ENCODE measurements around the gene KRTAP10-12. TPM values are rescaled to one million over a fixed set of nuclear protein-coding genes. Genes with fewer than 3 reads are reported as not detected.

KRTAP10-12 gene
- total and polyA plus RNA-seq, 10 of the 15 experiments (the other 5 are each of a cell fraction or from before 2014, with no cell fraction given), result not detected

DNA sequence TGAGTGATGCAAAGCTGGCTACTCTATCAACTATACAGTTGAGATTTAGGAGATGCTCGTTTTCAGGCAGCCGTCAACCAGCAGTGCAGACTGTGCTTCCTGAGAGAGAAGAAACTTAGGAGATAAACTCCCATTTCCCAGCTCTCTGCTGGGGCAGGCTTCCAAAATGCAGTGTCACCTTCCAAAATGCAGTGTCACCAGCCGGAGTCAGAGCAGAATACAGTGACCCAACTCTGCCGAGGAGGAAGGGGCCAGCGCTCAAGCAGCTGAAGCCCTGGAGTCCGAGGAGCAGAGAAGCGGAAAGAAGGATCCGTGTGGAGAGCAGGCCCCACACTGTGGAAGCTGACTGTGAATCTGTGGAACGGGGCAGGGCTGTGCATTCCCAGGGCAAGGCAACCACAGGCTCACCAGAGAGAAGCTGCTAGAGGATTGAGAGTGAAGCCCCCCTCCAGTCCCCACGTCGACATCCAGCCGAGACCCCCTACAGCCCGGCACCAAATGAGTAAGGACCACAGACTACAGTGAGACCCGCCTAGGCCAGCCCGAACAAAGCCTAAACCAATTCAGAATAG, 14.3 kb upstream of the KRTAP10-12 start:
- no peaks in the 10 kb centered on the region for H3K36me3 ChIP-seq (ENCODE audit: control insufficient read depth in 2 of 2, insufficient read depth in 2 of 2, low read length in 1 of 2)
- ChIA-PET CTCF (no interaction called here), POLR2A (no interaction called here), RAD21 (ENCODE audit: unreplicated experiment) (no interaction called here), SMC1A (ENCODE audit: uncharacterized antibody, unreplicated experiment) (interaction anchor here (1.3 kb wide), 1 partner anchor 60 kb away, joined by 3 read pairs; no protein-coding TSS in a partner anchor)
- no peak overlapping the region for H3K4me2 ChIP-seq (ENCODE audit: control insufficient read depth, insufficient read depth)
- no peaks in the 10 kb centered on the region for H3K9me3 ChIP-seq (replicated peaks; ENCODE audit: control insufficient read depth, insufficient read depth, low read length)
- 42% methylated on average over 14 of the region's 15 CpGs for WGBS (ENCODE audit: insufficient coverage, insufficient replicate concordance, low lambda C conversion rate, missing lambda C conversion rate)
- H4K20me1 ChIP-seq (ENCODE audit: control insufficient read depth, insufficient read depth), result no peaks in the 10 kb centered on the region
- H3K4me3 ChIP-seq, result no peak overlapping the region
- no peaks in the 10 kb centered on the region for H3K79me2 ChIP-seq (ENCODE audit: control insufficient read depth, insufficient read depth, low read length)
- in situ Hi-C loops (cut with MboI), result no loop called here
- H3K9ac ChIP-seq (ENCODE audit: control insufficient read depth, insufficient read depth, low read length), result no peak overlapping the region
- ATAC-seq (no peak), DNase-seq (ENCODE audit: low read depth, low spot score) (no peak), FAIRE-seq (no peak)
- H3K4me1 ChIP-seq (ENCODE audit: control insufficient read depth, insufficient read depth, low read length), result no peaks in the 10 kb centered on the region; the same call in 1 of the 2 replicates
- no peak overlapping the region for H3K27ac ChIP-seq (ENCODE audit: control insufficient read depth, insufficient read depth)
- intact Hi-C loops (cut with micrococcal nuclease; ENCODE audit: unreplicated experiment), result no loop called here
- H2AFZ ChIP-seq (ENCODE audit: control insufficient read depth, low read depth, low read length), result no peak overlapping the region
- H3K27me3 ChIP-seq (replicated peaks in 1 of 2; ENCODE audit: control insufficient read depth in 2 of 2, insufficient read depth in 2 of 2, low read length in 1 of 2), result peaks cover 0 to 1% of the 10 kb centered on the region in 2 experiments; a peak in 2 of 4 replicates
- no TSS peak for BruUV-seq (replicated peaks)
- TF ChIP-seq HDAC6 (IDR thresholded peaks at IDR 0.05; ENCODE audit: unreplicated experiment), result no peak
- no peak for TF ChIP-seq RB1 (IDR thresholded peaks at IDR 0.05; ENCODE audit: borderline replicate concordance)
- no peak for TF ChIP-seq BCL11A (IDR thresholded peaks at IDR 0.05; ENCODE audit: low read depth, low read length)
- no peak for TF ChIP-seq NR2C2 (IDR thresholded peaks at IDR 0.05; ENCODE audit: borderline replicate concordance, control insufficient read depth, insufficient read length, low read depth)
- TF ChIP-seq, protein P1, sequence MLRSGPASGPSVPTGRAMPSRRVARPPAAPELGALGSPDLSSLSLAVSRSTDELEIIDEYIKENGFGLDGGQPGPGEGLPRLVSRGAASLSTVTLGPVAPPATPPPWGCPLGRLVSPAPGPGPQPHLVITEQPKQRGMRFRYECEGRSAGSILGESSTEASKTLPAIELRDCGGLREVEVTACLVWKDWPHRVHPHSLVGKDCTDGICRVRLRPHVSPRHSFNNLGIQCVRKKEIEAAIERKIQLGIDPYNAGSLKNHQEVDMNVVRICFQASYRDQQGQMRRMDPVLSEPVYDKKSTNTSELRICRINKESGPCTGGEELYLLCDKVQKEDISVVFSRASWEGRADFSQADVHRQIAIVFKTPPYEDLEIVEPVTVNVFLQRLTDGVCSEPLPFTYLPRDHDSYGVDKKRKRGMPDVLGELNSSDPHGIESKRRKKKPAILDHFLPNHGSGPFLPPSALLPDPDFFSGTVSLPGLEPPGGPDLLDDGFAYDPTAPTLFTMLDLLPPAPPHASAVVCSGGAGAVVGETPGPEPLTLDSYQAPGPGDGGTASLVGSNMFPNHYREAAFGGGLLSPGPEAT (IDR thresholded peaks at IDR 0.05; ENCODE audit: low read depth), result no peak
- TF ChIP-seq ATF7 (IDR thresholded peaks at IDR 0.05; ENCODE audit: low read depth), result no peak
- TF ChIP-seq POU2F2 (IDR thresholded peaks at IDR 0.05; ENCODE audit: borderline replicate concordance, low read depth, low read length), result no peak
- TF ChIP-seq MYC (IDR thresholded peaks at IDR 0.05; ENCODE audit: insufficient read depth, insufficient read length, insufficient replicate concordance, low read length, severe bottlenecking), result no peak
- no peak for TF ChIP-seq EGR1 (IDR thresholded peaks at IDR 0.05; ENCODE audit: borderline replicate concordance in 1 of 2, low read depth in 2 of 2, low read length in 2 of 2)
- no peak for TF ChIP-seq ZBED1 (IDR thresholded peaks at IDR 0.05; ENCODE audit: borderline replicate concordance)
- no peak for TF ChIP-seq NR2C1 (IDR thresholded peaks at IDR 0.05)
- no peak for TF ChIP-seq ETV6 (conservative IDR thresholded peaks at IDR 0.05 in 1 of 2, IDR thresholded peaks at IDR 0.05 in 1 of 2; ENCODE audit: borderline replicate concordance in 1 of 2, low read depth in 1 of 2)
- TF ChIP-seq, protein P2, sequence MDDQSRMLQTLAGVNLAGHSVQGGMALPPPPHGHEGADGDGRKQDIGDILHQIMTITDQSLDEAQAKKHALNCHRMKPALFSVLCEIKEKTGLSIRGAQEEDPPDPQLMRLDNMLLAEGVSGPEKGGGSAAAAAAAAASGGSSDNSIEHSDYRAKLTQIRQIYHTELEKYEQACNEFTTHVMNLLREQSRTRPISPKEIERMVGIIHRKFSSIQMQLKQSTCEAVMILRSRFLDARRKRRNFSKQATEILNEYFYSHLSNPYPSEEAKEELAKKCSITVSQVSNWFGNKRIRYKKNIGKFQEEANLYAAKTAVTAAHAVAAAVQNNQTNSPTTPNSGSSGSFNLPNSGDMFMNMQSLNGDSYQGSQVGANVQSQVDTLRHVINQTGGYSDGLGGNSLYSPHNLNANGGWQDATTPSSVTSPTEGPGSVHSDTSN (IDR thresholded peaks at IDR 0.05; ENCODE audit: insufficient replicate concordance, low read depth, low read length), result no peak
- TF ChIP-seq, protein P3, sequence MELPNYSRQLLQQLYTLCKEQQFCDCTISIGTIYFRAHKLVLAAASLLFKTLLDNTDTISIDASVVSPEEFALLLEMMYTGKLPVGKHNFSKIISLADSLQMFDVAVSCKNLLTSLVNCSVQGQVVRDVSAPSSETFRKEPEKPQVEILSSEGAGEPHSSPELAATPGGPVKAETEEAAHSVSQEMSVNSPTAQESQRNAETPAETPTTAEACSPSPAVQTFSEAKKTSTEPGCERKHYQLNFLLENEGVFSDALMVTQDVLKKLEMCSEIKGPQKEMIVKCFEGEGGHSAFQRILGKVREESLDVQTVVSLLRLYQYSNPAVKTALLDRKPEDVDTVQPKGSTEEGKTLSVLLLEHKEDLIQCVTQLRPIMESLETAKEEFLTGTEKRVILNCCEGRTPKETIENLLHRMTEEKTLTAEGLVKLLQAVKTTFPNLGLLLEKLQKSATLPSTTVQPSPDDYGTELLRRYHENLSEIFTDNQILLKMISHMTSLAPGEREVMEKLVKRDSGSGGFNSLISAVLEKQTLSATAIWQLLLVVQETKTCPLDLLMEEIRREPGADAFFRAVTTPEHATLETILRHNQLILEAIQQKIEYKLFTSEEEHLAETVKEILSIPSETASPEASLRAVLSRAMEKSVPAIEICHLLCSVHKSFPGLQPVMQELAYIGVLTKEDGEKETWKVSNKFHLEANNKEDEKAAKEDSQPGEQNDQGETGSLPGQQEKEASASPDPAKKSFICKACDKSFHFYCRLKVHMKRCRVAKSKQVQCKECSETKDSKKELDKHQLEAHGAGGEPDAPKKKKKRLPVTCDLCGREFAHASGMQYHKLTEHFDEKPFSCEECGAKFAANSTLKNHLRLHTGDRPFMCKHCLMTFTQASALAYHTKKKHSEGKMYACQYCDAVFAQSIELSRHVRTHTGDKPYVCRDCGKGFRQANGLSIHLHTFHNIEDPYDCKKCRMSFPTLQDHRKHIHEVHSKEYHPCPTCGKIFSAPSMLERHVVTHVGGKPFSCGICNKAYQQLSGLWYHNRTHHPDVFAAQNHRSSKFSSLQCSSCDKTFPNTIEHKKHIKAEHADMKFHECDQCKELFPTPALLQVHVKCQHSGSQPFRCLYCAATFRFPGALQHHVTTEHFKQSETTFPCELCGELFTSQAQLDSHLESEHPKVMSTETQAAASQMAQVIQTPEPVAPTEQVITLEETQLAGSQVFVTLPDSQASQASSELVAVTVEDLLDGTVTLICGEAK (IDR thresholded peaks at IDR 0.05; ENCODE audit: borderline replicate concordance), result no peak
- no peak for TF ChIP-seq RUNX3 (IDR thresholded peaks at IDR 0.05; ENCODE audit: low read length)
- no peak for TF ChIP-seq LARP7 (IDR thresholded peaks at IDR 0.05)
- TF ChIP-seq, protein P4, sequence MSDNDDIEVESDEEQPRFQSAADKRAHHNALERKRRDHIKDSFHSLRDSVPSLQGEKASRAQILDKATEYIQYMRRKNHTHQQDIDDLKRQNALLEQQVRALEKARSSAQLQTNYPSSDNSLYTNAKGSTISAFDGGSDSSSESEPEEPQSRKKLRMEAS (IDR thresholded peaks at IDR 0.05; ENCODE audit: low read depth, low read length), result no peak
